ENCODE data around the gene PIK3R1.
A peak's percentile ranks its signal among the peaks of the same experiment; 100 is the strongest.

The PIK3R1 gene

DNA sequence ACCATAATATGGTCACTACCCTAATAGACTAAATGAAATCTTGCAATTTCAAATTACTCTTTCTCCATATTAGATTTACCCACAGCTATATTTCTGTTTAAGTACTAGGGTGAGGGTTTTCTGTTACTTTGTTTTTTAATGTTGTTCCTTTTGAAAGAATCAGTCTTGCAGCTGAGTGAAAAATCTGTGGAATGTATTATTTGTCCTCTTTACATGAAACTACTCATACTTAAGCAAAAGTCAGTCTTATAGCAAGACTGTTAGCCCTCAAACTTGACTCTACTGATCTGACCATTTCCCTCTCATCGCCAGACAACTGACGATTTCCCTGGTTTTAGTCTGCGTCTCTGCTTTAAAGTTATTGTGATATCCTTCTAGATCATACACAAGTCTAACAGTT is 84.0 kb downstream of the PIK3R1 start:
- DNase-seq = no peak

GRCh38 chr5:68303038-68303738 is 87.6 kb downstream of the PIK3R1 start:
- DNase-seq = peak in 1 of 2 donors; percentile 6

- DNase-seq = no peak
These were observed 88.3 kb downstream of the PIK3R1 start for GRCh38 chr5:68303754-68304420.

DNA sequence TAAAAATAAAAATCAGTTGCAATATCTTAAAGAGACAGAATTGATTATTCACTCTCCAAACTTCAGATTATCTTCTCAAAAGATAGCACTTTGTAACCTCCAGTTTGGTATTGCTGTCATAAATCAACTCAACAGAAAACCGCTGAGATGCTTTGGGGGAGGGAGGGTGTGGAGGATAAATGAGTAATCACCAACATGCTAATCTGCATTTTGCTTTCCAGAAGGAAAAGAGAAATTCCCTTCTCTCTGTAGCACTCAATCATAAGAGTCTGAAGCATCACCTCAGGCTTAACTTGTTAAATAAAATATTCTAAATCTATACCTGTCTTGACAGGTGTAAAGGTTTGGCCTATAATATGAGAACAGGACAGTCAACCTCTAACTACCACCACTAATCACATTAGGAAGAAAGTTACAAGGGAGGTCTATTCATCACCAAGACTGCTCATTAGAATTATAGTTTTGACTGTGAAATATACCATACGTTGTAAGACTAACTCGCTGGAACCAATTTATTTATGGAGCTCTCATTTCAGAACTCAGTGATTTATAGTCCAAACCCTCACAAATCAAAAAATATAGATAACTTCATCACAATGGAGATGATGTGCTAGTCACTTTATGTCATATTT is 89.0 kb downstream of the PIK3R1 start:
- DNase-seq = peak in 1 of 2 donors; percentile 52

DNA sequence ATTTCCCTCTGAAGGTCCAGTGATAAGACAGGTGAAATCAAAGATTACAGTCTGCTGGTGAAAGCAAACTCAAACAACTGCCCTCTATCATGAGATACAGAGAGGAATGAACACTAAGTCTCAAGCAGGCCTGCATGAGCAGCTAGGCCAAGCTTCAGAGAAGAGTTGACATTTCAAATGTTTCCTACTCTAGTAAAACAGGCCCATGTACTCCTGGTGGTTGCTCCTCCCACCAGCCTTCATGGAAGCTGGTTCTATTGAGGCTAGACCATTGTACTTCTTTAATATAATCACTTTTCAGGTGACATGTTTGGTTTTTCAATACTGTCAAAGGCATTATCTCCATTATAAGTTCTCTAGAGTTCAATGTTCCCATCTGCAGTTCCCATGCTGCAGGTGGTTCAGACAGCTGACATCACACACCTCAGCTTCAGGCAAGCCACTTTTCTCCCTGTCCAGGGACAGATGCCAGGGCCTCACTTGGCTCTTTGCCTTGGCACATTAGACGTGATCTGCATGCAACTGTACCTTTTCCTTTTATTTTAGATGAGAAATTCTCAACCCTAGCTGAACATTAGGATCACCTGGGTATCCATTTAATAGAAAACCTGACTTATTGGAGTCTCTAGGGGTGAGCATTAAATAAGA is 89.8 kb downstream of the PIK3R1 start:
- no peak for DNase-seq

GRCh38 chr5:68306361-68307014 is 90.9 kb downstream of the PIK3R1 start:
- no peak for DNase-seq

- no peak for DNase-seq
These were observed 97.8 kb downstream of the PIK3R1 start for GRCh38 chr5:68313336-68313735.

- no peak for DNase-seq
These were observed 98.9 kb downstream of the PIK3R1 start for GRCh38 chr5:68314465-68314864.

GRCh38 chr5:68315679-68316271 is 100.2 kb downstream of the PIK3R1 start:
- no peak for DNase-seq

DNA sequence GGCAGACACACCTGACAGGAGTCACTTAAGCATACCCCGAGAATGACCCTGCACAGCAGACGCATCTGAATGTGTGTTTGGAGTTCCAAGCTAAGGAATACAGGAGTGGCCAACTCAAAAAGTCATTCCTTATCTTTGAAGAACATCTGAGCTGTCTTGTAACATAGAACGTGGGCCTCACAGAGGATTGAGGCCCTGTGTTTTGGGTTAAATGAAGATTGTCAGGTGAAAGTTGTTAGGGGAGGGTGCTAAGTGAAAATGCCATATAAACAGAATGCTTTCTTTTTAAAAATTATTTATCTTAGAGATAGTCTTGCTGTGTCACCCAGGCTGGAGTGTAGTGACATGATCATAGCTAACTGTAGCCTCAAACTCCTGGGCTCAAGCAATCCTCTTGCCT is 100.9 kb downstream of the PIK3R1 start:
- no peak for DNase-seq

DNA sequence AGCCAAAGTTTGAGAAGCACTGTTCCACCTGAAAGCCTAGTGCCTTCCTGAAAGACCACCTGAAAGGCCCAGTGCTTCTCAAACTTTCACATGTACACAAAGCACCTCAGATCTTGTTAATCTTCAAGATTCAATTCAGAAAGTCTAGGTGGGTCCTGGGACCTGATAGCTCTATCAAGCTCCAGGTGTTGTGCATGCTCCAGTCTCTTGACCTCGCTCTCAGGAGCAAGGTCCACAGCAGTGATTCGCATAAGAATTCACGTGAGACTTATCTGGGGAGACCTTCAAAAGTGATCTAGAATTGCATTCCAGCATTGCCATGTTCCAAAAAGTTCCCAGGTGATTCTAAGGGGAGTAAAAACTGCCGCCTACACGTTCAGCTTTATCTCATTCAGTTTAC is 102.1 kb downstream of the PIK3R1 start:
- DNase-seq = no peak

DNA sequence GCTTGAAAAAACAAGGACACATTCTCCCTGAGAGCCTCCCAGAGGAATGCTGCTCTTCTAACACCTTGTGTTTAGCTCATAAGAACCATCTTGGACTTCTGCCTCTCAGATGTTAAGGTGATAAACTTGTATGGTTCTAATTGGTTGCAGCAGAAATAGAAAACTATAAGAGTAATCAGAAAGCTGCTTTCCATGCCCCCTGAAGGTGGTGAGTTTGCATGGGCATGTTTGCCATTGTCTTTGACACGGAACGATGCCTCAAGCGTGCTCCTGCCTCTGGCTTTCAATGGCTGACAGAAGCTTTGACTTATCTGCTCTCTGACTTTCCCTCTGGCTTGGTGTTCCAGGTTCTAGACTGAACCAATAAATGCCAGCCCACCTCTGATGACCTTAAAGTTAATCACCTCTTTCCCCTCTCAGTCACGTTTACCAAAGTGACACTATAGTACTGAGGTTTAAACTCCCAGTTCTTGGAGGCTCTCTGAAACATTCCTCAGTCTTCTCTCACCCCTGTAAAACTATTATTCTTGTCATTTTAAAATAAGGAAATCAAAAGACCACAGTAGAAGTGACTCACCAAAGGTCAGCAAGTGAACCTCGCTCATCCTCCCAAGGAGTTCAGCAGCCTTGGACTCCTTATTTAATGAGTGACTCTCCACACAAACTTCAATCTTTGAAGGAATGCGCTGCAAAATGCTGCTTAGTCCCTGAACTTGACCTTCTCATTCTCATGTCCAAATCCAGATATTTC is 103.6 kb downstream of the PIK3R1 start:
- no peak for DNase-seq

DNA sequence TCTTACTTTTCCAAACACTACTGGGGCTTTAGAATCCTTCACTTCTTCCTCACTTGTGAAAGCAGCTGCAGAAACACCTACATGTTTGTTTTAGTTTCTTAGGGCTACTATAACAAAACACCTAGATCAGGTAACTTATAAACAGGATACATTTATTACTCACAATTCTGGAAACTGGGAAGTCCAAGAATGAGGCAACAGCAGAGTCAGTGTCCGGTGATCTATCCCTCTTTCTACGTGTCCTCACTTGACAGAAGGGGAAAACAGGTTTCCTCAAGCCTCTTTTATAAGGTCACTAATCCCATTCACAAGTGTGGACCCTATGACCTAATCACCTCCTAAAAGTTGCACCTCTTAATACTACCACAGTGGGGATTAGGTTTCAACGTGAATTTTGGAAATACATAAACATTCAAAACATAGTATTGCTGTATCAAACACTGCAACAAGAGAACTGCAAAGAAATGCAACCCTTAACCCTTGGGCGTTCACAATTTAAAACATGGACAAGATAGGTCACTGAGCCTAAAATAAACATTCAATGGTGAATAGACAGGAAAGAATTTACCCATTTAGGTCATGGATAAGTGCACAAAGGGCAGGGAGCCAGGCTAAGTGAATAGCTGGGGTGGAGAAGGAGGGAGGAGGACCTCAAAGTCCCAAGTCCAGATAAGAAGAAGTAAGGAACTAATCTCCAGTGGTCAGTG is 104.3 kb downstream of the PIK3R1 start:
- no peak for DNase-seq

GRCh38 chr5:68320413-68320986 is 104.9 kb downstream of the PIK3R1 start:
- DNase-seq = no peak

- DNase-seq = no peak
These were observed 109.6 kb downstream of the PIK3R1 start for GRCh38 chr5:68325065-68325580.

DNA sequence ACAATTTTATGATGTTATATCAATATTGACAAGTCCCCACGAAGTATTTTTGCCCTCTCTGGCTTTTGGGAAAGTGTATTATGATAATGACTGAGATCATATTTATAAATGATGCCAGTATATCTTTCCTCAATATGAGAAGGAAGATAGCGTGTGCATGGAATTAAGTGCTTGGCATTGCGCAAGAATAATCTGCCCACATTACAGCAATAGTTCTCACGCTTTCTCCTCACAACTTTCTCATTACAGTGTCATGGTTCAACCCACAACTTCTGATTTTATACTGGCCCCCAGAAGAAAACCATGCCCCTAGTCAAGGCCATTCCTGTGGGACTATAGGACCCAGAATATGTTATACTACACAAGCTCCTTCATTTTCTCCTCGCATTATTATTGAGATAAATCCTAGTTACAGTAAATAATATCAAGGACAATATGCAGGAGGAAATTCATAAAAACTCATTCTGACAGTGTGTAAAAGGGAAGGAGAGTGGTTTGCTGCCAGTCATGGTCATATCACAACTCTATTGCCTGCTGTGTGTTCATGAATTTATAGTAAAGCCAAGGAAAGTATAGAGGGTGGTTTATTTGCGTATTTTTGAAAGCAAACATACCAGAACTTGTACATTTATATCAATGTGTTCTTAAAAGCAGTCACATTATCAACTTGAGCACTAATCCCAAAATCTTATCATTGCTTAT is 114.1 kb downstream of the PIK3R1 start:
- no peak for DNase-seq

DNA sequence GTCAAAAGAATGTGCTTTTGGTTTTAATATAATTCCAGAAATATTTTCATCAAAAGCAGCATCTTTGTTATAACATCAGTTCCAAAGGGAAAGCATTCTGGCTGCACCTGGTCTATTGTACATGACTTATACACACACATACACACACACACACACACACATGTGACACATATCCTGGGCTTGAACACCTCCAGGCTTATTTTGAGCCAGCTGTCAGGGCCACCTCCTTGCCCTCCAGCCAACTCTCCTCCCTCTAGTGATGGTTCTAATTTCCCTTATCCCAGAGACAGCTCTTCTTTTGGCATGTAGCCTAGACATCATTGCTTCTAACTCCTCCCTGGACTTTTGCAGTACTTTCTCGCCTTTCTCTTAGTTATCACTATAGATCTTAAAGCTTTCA is 115.0 kb downstream of the PIK3R1 start:
- DNase-seq = no peak

DNA sequence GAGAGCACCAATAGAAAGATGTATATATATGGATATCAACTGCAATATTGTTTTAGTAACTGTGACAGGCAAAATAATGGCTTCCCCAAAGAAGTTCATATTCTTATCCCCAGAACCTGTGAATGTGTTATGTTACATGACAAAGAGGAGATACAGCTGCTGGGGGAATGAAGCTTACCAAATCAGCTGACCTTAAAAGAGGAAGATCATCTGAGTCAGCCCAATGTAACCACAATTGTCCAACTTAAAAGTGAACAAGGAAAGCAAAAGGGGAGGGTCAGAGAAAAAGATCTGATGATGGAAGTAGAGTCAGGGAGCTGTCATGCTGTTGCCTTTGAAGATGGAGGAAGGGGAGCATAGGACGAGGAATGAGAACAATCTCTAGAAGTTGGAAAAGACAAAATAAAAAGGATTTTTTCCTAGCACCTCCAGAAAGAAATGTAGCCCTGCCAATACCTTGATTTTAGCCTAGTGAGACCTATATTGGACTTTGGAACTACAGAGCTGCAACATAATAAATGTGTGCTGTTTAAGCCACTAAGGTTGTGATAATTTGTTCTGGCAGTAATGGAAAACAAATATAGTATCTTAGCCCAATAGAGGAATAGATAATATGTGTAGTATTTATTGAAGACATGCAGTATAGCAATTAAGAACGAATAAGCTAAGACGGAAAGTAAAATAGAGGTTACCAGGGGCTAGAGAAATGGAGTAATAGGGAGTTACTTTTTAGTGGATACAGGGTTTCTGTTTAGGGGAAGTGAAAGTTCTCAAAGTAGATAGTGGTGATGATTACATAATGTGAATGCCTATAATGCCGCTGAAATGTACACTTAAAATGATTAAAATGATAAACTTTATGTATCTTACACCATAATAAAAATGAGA is 115.9 kb downstream of the PIK3R1 start:
- peak in 1 of 2 donors; percentile 67 for DNase-seq

DNA sequence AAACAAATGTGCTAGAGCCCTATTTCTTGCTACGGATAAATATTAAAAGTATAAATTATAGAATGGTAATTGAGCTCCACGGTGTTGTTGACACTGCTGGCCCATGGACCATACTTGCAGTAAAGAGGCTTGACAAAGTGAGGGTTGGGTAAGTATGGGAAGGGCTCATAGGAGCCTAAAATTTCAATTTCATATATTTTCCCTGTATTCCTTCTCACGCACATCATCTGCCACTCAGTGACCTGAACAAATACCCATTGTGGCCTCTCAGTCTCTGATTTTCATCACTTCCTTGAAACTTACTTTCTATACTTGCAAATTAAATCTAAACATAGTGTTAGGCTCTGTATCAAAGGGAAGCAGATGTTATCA is 116.5 kb downstream of the PIK3R1 start:
- DNase-seq = no peak
